Stimulated activated CD8-positive, alpha-beta memory T cell treated with anti-CD3 and anti-CD28 coated beads, Interleukin-4, amount 100 ng/mL, for 24 hours (primary cell): ENCODE results near the gene CYP2W1.

Experiments
- DNase-seq: peaks from one replicate; pipeline ENCODE4 v3.0.0-alpha.2; 2020; ENCODE audit warnings: low read depth

CYP2W1 gene

GRCh38 chr7:967361-968082, 15.5 kb upstream of the CYP2W1 start:
- DNase-seq: no peak

- no peak for DNase-seq
These were observed 14.5 kb upstream of the CYP2W1 start for GRCh38 chr7:968205-969105.

DNA sequence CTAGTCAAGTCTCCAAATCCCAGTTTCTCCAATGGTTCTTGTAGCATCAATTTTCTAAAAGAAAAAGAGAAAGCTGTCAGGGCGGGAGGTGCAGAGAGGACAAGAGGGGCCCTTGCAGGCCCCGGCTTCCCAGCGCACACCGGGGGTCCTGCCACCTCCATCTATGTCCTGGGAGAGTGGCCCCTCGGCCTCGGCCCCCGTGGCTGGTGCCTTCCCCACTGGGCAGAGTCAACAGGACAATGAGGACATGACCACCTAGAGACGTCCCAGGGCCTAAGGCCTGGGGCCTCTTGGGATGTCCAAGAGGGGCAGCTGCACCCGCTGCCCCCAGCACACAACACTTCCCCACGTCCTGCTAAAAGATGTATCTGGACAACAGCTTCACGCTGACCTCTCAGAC, 13.6 kb upstream of the CYP2W1 start:
- no peak for DNase-seq

- no peak for DNase-seq
These were observed 12.2 kb upstream of the CYP2W1 start for GRCh38 chr7:970744-971143.

GRCh38 chr7:972110-972509, 10.9 kb upstream of the CYP2W1 start:
- DNase-seq: no peak

GRCh38 chr7:972676-973309, 10.2 kb upstream of the CYP2W1 start:
- no peak for DNase-seq

DNA sequence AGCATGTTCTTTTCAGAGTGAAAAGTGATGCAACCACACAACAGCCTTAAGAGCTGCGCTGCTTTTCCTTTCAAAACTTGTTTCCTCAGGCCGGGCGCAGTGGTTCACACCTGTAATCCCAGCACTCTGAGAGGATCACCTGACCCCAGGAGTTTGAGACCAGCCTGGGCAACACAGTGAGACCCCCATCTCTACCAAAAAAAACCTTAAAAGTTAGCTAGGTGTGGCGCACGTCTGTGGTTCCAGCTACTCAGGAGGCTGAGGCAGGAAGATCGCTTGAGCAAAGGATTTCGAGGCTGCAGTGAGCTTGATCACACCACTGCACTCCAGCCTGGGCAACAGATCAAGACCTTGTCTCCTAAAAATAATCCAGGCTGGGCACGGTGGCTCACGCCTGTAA, 9.7 kb upstream of the CYP2W1 start:
- DNase-seq: no peak

- no peak for DNase-seq
These were observed 8.8 kb upstream of the CYP2W1 start for GRCh38 chr7:974172-974571.

DNA sequence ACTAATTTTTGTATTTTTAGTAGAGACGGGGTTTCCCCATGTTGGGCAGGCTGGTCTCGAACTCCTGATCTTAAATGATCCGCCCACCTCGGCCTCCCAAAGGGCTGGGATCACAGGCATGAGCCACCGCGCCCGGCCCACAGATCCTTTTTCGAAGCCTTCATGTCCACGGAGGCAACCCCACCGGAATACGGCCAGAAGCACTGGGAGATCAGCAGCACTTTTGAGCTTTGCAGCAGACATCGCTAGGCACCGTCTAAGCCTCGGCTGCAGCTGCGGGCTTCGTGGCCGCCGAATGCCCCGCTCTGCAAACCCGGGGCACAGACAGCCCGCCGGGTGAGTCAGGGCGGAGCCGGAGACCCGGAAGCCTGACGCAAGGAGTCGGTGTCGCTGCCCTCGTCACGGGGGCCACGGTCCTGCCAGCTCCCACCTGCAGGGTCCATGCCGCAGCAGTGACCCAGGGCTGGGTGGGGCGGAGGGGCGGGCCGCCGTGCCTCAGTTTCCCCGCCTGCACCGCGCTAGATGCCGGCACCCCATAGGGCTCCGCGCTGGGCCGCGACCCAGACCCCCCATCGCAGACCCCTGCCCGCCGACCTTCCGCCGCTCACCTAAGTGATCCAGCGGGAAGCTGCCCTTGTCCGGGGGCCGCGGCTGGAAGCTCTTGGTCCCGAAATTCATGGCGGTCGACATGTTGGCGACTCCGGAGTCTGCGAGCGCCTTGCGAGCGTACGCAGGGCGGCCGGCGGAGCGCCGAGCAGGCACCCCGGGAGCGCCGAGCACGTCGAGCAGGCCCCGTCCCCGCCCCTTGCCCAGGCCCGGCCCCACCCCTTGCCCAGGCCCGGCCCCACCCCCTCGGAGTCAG, 7.9 kb upstream of the CYP2W1 start, which contains the start of gene COX19:
Gene COX19 (minus strand): TSS at position 730 of the 862 bp plus-strand sequence. CDS start 40 bp downstream, at position 690.
- DNase-seq: peak; percentile 81

DNA sequence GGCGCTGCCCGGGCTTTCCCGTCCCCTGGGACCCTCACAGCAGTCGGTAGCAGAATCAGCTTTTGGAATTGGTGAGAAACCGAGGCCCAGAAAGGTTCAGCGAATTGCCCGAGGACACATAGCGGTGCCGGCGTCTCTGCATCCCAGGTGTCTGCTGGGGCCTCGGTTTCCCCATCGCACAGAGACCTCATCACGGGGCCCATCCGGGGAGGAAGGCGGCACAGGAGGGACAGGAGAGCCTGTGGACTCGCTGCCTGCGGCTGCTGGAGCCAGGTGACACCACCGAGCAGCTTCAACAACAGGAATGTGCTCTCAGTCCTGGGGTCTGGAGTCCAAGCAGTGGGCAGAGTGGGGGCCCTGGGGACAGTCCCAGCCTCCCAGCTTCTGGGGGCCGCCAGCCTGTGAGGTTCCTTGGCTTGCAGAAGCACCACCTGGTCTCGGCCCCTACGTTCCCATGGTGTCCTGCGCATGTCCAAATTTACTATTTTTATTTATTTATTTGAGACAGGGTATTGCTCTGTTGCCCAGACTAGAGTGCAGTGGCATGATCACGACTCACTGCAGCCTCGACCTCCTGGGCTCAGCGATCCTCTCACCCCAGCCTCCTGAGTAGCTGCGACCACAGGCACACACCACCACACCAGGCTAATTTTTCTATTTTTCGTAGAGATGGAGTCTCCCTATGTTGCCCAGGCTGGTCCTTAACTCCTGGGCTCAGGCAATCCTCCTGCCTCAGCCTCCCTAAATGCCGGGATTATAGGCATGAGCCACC, 7.1 kb upstream of the CYP2W1 start:
- no peak for DNase-seq

DNA sequence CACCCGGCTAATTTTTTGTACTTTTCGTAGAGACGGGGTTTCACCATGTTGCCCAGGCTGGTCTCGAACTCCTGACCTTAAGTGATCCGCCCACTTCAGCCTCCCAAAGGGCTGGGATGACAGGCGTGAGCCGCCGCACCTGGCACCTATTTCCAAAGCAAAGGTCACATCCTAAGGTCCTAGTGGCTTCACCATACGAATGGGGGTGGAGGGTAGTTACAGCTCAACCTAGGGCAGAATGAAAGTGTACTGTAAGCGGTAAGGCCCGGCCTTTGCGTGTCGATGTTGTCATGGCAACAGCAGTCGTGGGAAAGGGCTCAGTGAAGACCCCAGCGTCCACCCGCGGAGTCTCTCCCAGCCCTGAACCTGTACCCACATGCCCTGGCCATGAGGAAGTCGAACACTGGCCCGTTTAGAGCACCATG, 6.1 kb upstream of the CYP2W1 start:
- no peak for DNase-seq

- DNase-seq: no peak
These were observed 5.5 kb upstream of the CYP2W1 start for GRCh38 chr7:977326-978048.

DNA sequence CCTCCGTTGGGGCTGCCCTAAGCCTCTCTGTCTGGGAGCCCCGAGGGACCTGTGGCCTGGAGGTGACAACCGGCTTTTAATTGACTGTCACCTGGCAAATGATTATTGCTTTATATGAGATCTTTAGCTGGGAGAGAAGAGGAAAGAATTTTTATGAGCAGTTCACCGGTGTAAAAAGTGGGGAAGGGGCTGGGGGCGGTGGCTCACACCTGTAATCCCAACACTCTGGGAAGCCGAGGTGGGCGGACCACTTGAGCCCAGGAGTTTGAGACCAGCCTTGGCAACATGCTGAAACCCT, 5.0 kb upstream of the CYP2W1 start:
- no peak for DNase-seq

DNA sequence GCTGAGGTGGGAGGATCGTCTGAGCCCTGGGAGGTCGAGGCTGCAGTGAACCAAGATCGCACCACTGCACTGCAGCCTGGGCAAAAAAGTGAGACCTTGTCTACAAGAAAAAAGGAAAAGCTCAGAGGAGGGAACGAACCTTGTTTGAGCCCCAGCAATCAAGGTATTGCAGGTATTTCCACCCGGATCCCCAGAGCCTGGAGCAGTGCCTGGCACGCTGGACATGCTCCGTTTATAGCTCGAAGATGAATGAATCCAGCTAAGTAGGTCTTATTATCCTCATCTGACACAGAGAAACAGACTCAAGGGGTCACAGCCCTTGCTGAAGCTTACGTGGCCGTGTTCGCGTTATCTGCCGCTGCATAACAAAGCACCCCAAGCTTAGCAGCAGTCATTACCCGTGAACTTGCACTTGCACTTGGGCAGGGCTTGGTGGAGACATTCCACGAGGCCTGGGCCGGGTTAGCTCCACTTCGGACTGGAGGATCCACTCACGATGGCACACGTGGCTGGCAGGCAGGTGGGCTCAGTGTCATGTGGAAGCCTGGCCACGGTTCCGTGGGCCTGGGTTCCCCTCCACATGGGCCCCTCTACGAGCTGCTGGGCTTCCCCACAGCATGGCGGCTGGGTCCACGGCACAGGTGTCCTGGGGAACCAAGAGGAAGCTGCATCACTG, 4.4 kb upstream of the CYP2W1 start:
- no peak for DNase-seq

DNA sequence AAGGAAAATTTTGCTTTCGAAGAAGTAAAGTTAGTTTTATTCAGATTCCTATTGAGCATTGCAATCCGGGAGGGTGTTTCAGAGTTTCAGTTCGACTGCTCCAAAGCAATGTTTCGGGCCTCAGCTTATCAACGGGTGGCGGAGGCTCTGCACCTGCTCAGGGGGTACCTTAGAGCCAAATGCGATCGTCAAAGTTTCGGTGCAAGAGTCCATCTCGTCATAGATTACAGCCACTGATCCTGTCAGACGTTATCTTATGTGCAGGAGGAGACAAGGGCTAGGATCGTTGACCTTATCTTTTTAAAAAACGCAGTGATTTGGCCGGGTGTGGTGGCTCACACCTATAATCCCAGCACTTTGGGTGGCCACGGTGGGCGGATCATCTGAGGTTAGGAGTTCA, 3.8 kb upstream of the CYP2W1 start:
- DNase-seq: no peak

- no peak for DNase-seq
These were observed 3.0 kb upstream of the CYP2W1 start for GRCh38 chr7:979886-980571.

DNA sequence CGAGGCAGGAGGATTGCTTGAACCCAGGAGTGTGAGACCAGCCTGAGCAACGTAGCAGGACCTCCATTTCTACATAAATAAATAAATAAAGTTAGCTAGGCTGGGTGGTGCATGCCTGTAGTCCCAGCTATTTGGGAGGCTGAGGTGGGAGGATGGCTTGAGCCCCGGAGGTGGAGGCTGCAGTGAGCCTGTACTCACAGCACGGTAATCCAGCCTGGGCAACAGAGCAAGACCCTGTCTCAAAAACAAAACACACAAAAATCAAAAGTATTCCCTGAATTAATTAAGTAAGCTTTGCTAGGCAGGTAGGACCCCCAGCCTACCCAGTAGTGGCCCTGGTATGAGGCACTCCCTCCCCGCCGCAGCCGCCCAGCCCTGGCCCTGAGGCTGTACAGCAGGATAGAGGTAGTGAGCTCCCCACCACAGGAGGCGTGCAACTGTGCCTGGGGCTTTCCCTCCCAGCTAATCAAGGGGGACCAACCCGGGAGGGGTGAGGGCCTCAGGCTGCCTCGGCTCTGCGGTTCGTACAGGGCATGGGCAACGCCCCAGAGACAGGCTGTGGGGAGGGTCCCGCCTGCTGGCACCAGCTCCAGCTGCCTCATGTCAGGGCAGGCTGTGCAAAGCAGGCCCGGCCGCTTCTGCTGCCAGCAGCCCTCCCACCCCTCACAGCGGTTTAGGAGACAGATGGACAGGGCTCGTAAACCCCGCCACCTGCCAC, 1.0 kb upstream of the CYP2W1 start:
- no peak for DNase-seq

DNA sequence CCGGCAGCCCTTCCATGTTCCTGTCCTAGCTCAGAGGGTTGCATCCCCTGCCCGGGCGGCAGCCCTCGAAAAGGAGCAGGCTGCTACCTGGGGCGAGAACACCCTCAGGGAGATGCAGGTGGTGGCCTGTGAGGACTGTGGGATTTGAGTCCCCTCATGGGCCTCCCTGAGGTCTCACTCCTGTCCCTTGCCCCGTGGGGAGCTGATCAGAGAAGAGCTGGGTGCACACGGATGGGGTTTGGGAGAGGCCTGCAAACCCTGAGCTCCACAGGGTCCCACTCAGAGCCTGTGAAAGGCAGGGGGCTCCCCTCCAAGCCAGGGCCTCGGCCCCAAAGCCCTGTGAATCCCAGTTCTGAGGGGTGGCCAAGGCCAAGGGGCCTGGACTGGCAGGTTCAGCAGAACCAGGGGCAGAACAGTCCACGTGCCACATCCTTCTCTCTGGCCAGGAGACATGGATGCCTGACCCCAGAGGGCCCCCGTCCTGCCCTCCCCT, 424 bp upstream of the CYP2W1 start:
- no peak for DNase-seq
